Transverse colon (tissue), 4 donors: ENCODE data around the gene LRIG1.

ENCODE experiments used
- POLR2A ChIP-seq: fragments of 450-650 bp; IDR thresholded peaks from one replicate; pipeline ENCODE4 v1.6.1; 2016; ENCODE audit warnings: antibody characterized with exemption, mild to moderate bottlenecking, moderate library complexity
- POLR2AphosphoS5 ChIP-seq, 3 donors: sonication (generic); formaldehyde crosslinking; IDR thresholded peaks; one replicate each; pipeline ENCODE4 v1.6.1; 2016; ENCODE audit warnings: antibody characterized with exemption in 3 of 3
- TF ChIP-seq, protein P1 (sequence below), 5 experiments: fragments of 200-600 bp in 3 of 5; fragments of 450-650 bp in 2 of 5; sonication (generic) in 3 of 5; IDR thresholded peaks; 1 replicate in 2 of 5; 2 replicates in 3 of 5; pipeline ENCODE4 v1.5.1; 2016 to 2017; ENCODE audit warnings: antibody characterized with exemption in 5 of 5, inconsistent platforms in 3 of 5, mild to moderate bottlenecking in 2 of 5, moderate library complexity in 1 of 5

- TF ChIP-seq POLR2AphosphoS5 (IDR thresholded peaks at IDR 0.05) (no peak), POLR2A (no peak)
- TF ChIP-seq, protein P1, sequence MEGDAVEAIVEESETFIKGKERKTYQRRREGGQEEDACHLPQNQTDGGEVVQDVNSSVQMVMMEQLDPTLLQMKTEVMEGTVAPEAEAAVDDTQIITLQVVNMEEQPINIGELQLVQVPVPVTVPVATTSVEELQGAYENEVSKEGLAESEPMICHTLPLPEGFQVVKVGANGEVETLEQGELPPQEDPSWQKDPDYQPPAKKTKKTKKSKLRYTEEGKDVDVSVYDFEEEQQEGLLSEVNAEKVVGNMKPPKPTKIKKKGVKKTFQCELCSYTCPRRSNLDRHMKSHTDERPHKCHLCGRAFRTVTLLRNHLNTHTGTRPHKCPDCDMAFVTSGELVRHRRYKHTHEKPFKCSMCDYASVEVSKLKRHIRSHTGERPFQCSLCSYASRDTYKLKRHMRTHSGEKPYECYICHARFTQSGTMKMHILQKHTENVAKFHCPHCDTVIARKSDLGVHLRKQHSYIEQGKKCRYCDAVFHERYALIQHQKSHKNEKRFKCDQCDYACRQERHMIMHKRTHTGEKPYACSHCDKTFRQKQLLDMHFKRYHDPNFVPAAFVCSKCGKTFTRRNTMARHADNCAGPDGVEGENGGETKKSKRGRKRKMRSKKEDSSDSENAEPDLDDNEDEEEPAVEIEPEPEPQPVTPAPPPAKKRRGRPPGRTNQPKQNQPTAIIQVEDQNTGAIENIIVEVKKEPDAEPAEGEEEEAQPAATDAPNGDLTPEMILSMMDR (IDR thresholded peaks at IDR 0.05), result no peak
These were observed 120.5 kb downstream of the LRIG1 start for GRCh38 chr3:66380200-66380932.
